ENCODE data around the gene TSPAN3. TPM values are rescaled to one million over a fixed set of nuclear protein-coding genes. Genes with fewer than 3 reads are reported as not detected.
A peak's percentile ranks its signal among the peaks of the same experiment; 100 is the strongest.

TSPAN3 gene
- total and polyA plus RNA-seq, 7 donors, result 146 to 330 (median 210) TPM

DNA sequence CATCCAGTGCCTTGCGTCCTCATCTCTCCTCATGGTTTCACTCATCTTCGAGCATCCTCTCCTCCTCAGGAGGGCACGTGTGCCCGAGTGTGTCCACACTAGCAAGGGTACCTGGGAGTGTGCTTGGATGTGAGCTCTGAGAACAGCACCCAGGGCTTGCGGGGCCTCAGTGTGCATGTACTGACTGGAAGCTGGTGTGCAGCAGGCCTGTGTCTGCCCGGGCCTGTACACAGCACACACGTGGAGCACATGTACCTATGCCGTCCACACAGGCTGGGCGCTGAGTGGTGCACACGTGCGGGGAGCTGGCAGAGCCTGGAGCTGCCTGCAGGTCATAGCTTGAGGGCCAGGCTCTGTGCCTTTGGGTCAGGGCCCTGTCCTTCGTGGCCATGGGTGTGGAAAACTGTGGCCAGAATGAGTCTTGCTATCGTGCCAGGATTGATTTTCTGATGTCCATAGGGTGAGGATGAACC, 34.9 kb downstream of the TSPAN3 start:
- H3K4me3 ChIP-seq, result no peak overlapping the region
- ATAC-seq (no peak), DNase-seq (no peak)
- H3K4me1 ChIP-seq, result peaks cover 6% of the 10 kb centered on the region
- 77 to 79% (median 77%) methylated on average over 13 of the region's 13 CpGs for WGBS, 3 donors
- TF ChIP-seq, protein P1, sequence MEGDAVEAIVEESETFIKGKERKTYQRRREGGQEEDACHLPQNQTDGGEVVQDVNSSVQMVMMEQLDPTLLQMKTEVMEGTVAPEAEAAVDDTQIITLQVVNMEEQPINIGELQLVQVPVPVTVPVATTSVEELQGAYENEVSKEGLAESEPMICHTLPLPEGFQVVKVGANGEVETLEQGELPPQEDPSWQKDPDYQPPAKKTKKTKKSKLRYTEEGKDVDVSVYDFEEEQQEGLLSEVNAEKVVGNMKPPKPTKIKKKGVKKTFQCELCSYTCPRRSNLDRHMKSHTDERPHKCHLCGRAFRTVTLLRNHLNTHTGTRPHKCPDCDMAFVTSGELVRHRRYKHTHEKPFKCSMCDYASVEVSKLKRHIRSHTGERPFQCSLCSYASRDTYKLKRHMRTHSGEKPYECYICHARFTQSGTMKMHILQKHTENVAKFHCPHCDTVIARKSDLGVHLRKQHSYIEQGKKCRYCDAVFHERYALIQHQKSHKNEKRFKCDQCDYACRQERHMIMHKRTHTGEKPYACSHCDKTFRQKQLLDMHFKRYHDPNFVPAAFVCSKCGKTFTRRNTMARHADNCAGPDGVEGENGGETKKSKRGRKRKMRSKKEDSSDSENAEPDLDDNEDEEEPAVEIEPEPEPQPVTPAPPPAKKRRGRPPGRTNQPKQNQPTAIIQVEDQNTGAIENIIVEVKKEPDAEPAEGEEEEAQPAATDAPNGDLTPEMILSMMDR (IDR thresholded peaks at IDR 0.05), result no peak
- H3K9me3 ChIP-seq, result no peaks in the 10 kb centered on the region
- H3K36me3 ChIP-seq (ENCODE audit: insufficient read depth in 1 of 2, low read depth in 1 of 2), result peaks cover 0 to 13% of the 10 kb centered on the region in 2 donors
- intact Hi-C loops (cut with DNase I), result loop anchor here in 1 of 2 donors (5.0 kb wide), 1 partner anchor 36 kb away; the partner anchor contains the start of gene TSPAN3
- H3K27me3 ChIP-seq (ENCODE audit: insufficient read depth in 3 of 3, low read length in 2 of 3), result no peaks in the 10 kb centered on the region
- no peak overlapping the region for H3K27ac ChIP-seq

DNA sequence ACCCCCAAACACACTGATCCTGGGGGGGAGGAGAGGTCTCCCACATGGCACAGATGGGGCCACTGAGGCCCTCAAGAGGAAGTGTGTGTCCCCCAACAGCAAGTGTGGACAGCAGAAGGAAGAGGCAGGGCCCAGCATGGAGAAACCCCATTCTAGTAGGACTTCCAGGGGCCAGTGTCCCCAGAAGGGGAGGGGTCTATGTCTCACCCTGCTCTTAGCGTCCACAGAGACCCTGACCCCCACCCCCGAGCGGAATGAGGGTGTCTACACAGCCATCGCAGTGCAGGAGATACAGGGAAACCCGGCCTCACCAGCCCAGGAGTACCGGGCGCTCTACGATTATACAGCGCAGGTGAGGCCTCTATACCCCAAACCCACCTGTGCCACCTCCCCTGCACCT, 35.3 kb downstream of the TSPAN3 start:
- intact Hi-C loops (cut with DNase I), result loop anchor here in 1 of 2 donors (5.0 kb wide), 1 partner anchor 37 kb away; the partner anchor contains the start of gene TSPAN3
- no peaks in the 10 kb centered on the region for H3K9me3 ChIP-seq
- no peak overlapping the region for H3K27ac ChIP-seq
- DNase-seq (no peak), ATAC-seq (no peak)
- H3K36me3 ChIP-seq (ENCODE audit: insufficient read depth in 1 of 2, low read depth in 1 of 2), result peaks cover 0 to 12% of the 10 kb centered on the region in 2 donors
- no peak overlapping the region for H3K4me3 ChIP-seq
- TF ChIP-seq, protein P1 (IDR thresholded peaks at IDR 0.05), result no peak
- 89 to 95% (median 93%) methylated on average over 9 of the region's 9 CpGs for WGBS, 3 donors
- H3K27me3 ChIP-seq (ENCODE audit: insufficient read depth in 3 of 3, low read length in 2 of 3), result no peaks in the 10 kb centered on the region
- peaks cover 6% of the 10 kb centered on the region for H3K4me1 ChIP-seq

DNA sequence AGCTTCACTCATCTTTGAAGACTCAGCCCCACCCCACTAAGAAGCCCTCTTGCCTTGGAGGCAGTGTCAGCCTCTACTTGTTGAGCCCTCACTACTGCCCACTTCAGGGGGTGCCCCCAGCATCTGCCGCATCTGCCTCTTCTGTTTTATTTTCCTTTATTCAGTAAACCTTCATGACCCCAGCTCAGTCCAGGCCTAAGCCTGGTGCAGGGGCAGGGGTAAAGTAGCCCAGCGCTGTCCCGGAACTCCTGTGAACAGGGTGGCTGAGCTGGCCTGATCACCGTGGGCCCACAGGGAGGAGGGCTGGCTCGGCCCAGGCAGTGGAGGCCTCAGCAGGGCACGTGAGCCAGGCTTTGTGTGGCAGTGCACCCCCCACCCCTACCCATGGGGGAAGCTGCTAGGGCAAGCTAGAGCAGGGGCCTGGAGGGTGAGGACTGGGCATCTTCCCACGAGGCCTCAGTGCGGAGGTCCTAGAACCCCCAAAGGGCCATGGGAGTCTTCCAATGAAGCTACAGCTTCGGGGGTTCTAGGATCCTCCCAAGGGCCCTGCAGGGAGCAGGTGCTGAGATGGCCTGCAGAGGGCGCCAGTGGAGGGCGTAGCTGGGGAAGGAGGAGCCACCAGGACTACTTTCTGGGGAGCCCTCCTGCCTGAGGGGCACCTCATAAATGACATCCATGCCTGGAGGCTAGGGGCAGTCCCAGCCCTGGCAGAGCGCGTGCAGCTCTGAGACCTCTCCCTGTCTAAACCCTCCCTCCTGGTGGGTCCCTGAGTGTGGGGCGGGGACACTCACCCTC, 36.0 kb downstream of the TSPAN3 start:
- WGBS, 3 donors, result 55 to 60% (median 59%) methylated on average over 14 of the region's 14 CpGs
- ATAC-seq (peak in 3 of 4 donors; percentile 34 to 52 (median 51)), DNase-seq (peak; percentile 44 to 73)
- H3K4me3 ChIP-seq, result no peak overlapping the region
- peaks cover 5% of the 10 kb centered on the region for H3K4me1 ChIP-seq
- peaks cover 0 to 9% of the 10 kb centered on the region in 2 donors for H3K36me3 ChIP-seq (ENCODE audit: insufficient read depth in 1 of 2, low read depth in 1 of 2)
- intact Hi-C loops (cut with DNase I), result loop anchor here (5.0 kb wide), 1 partner anchor 37 kb away; the partner anchor contains the start of gene TSPAN3 (in 2 of the 2)
- H3K27me3 ChIP-seq (ENCODE audit: insufficient read depth in 3 of 3, low read length in 2 of 3), result no peaks in the 10 kb centered on the region
- no peaks in the 10 kb centered on the region for H3K9me3 ChIP-seq
- TF ChIP-seq, protein P1 (IDR thresholded peaks at IDR 0.05), result peak; percentile 49
- H3K27ac ChIP-seq, result no peak overlapping the region

DNA sequence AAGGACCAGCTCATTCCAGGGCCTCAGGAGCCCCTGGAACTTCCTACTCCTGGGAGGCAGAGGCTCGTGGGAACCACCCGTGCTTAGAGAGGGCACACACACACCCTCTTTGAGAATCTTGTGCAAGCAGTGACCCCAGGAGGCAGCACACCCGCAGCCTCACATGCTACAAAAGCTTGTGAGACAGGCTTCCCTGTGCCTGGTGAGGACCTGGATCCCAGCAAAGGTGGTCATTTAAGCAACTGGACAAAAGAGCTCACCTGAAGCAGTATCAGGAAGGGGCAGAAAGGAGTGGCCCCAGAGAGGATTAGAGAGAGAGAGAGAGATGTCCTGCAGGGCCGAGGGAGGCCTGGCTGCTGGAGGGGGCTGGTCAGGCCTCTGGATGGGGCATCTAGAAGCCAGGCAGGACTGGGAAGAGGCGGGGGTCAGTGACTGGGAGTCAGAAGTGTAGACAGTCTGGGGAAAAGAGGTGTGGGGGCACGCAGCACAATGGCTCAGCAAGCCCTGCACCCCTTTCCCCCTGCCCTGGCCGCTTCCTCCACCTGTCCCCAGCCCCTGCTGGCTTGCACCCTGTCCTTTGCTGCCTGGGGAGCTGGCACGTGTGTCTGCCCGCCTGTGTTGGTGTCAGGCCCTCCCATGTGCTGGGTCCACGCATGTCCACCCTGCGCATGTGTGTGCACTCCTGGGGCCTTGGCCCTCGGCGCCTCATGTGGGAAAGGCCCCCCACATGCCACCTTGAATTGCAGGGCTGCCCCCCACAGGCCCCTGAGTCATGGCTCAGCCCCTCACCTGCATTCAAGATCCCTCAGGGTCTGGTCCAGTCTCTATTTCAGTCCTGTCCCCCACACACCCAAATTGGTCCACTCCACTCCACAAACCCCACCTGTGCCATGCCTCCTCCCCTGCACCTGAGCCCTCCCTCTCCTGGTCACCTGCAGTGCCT, 36.9 kb downstream of the TSPAN3 start:
- ATAC-seq (no peak), DNase-seq (peak in 1 of 2 donors; percentile 47)
- Histone ChIP-seq H3K9me3 (no peaks in the 10 kb centered on the region), H3K4me1 (no peaks in the 10 kb centered on the region), H3K27ac (no peak overlapping the region), H3K4me3 (no peak overlapping the region), H3K27me3 (ENCODE audit: insufficient read depth in 3 of 3, low read length in 2 of 3) (no peaks in the 10 kb centered on the region), H3K36me3 (ENCODE audit: insufficient read depth in 1 of 2, low read depth in 1 of 2) (peaks cover 0 to 9% of the 10 kb centered on the region in 2 donors)
- intact Hi-C loops (cut with DNase I), result loop anchor here in 1 of 2 donors (5.0 kb wide), 1 partner anchor 38 kb away; the partner anchor contains the start of gene TSPAN3
- WGBS, 3 donors, result 71 to 83% (median 77%) methylated on average over 6 to 13 of the region's 13 CpGs
- TF ChIP-seq, protein P1 (IDR thresholded peaks at IDR 0.05), result no peak

Measured in psoas muscle (tissue), 8 donors.